Neural progenitor cell (in vitro differentiated cells): ENCODE results near the gene MX2.

Source experiments
- EZH2 ChIP-seq: fragments of 200-600 bp; sonication (generic); IDR thresholded peaks from 2 replicates; pipeline ENCODE4 v1.6.1; 2017; ENCODE audit warnings: antibody characterized with exemption, mild to moderate bottlenecking, moderate library complexity
- TF ChIP-seq, protein P1 (sequence below): fragments of 200-600 bp; sonication (generic); IDR thresholded peaks from 2 replicates; pipeline ENCODE4 v1.5.1; 2017; ENCODE audit warnings: antibody characterized with exemption, mild to moderate bottlenecking

DNA sequence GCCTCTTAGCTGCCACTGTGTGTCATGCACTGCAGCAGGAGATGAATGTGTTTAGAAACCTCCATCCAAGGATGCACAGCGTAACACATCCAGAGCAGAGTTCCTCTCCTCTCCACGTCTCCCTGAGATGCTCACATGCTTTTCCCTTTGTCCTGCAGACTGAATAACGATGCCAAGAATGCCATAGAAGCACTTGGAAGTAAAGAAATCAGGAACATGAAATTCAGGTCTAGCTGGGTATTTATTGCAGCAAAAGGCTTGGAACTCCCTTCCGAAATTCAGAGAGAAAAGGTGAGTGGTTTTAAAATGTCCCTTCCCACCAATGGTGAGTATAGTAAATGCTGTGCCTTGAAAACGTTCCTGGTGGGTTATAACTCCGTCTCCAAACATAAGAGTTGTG lies 13.4 kb upstream of the MX2 start:
- TF ChIP-seq, protein P1, sequence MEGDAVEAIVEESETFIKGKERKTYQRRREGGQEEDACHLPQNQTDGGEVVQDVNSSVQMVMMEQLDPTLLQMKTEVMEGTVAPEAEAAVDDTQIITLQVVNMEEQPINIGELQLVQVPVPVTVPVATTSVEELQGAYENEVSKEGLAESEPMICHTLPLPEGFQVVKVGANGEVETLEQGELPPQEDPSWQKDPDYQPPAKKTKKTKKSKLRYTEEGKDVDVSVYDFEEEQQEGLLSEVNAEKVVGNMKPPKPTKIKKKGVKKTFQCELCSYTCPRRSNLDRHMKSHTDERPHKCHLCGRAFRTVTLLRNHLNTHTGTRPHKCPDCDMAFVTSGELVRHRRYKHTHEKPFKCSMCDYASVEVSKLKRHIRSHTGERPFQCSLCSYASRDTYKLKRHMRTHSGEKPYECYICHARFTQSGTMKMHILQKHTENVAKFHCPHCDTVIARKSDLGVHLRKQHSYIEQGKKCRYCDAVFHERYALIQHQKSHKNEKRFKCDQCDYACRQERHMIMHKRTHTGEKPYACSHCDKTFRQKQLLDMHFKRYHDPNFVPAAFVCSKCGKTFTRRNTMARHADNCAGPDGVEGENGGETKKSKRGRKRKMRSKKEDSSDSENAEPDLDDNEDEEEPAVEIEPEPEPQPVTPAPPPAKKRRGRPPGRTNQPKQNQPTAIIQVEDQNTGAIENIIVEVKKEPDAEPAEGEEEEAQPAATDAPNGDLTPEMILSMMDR: no peak
- TF ChIP-seq EZH2: no peak
